B cell (primary cell): ENCODE data around the gene MOB1B. TPM values are rescaled to one million over a fixed set of nuclear protein-coding genes. Genes with fewer than 3 reads are reported as not detected.

Source experiments
- ATAC-seq: fragments of 200-7000 bp; cut with Tn5 transposase; one replicate; pipeline ENCODE4 v1.10.0; 2021; ENCODE audit warnings: low read depth, mild to moderate bottlenecking, moderate number of reproducible peaks, moderate library complexity
- CTCF ChIA-PET: fragments of 350-600 bp; sonication (Branson Sonifier 250); formaldehyde crosslinking; loops from one replicate; lab custom pipeline; 2021; ENCODE audit warnings: antibody characterized with exemption, inconsistent platforms; lab: Charles Lee
- POLR2A ChIA-PET: fragments of 350-600 bp; sonication (Branson Sonifier 250); formaldehyde crosslinking; loops from one replicate; lab custom pipeline; 2021; ENCODE audit warnings: antibody characterized with exemption; lab: Charles Lee
- DNase-seq: peaks from one replicate; pipeline ENCODE4 v3.0.0; 2013
- H2AFZ ChIP-seq: 2 replicates; pipeline ENCODE4 v1.6.1; 2012; ENCODE audit warnings: mild to moderate bottlenecking, low read depth, low read length; ENCODE audit not compliant: insufficient read depth, poor library complexity, severe bottlenecking
- H3K27ac ChIP-seq, 2 donors: 1 replicate in 1 of 2; 2 replicates in 1 of 2; pipeline ENCODE4 v1.5.1; 2012 to 2013; ENCODE audit warnings: low read length in 2 of 2, mild to moderate bottlenecking in 2 of 2, moderate library complexity in 1 of 2
- H3K27me3 ChIP-seq, 4 experiments: fragments of 200-600 bp in 1 of 4; sonication (generic) in 1 of 4; replicated peaks in 1 of 4; 1 replicate in 2 of 4; 2 replicates in 2 of 4; pipeline versions ENCODE4 v1.6.1 to v1.7.0; 2013 to 2016; ENCODE audit warnings: low read length in 3 of 4, mild to moderate bottlenecking in 2 of 4, mixed read lengths in 1 of 4, moderate library complexity in 1 of 4; ENCODE audit not compliant: insufficient read depth in 4 of 4, control insufficient read depth in 3 of 4; ENCODE audit errors: control extremely low read depth in 1 of 4
- H3K36me3 ChIP-seq, 2 experiments: replicated peaks in 1 of 2; 1 replicate in 1 of 2; 2 replicates in 1 of 2; pipeline versions ENCODE4 v1.6.1 to v1.7.1; 2013; ENCODE audit warnings: low read length in 1 of 2; ENCODE audit not compliant: insufficient read depth in 2 of 2, control insufficient read depth in 1 of 2; ENCODE audit errors: control extremely low read depth in 1 of 2, extremely low read depth in 1 of 2
- H3K4me1 ChIP-seq, 2 donors: fragments of 200-600 bp in 1 of 2; sonication (generic) in 1 of 2; 1 replicate in 1 of 2; 2 replicates in 1 of 2; pipeline versions ENCODE4 v1.5.1 to v1.6.1; 2013 to 2017; ENCODE audit warnings: low read length in 2 of 2; ENCODE audit not compliant: control insufficient read depth in 2 of 2, insufficient read depth in 2 of 2
- H3K4me2 ChIP-seq: replicated peaks from 2 replicates; pipeline ENCODE3; 2012; ENCODE audit warnings: mild to moderate bottlenecking, low read depth, low read length; ENCODE audit not compliant: poor library complexity, severe bottlenecking
- H3K4me3 ChIP-seq, 5 experiments: fragments of 200-600 bp in 1 of 5; sonication (generic) in 1 of 5; 1 replicate in 3 of 5; 2 replicates in 2 of 5; pipeline versions ENCODE4 v1.5.1 to v1.7.0; 2011 to 2016; ENCODE audit warnings: low read length in 4 of 5, mild to moderate bottlenecking in 4 of 5, low read depth in 2 of 5, control low read depth in 1 of 5, moderate library complexity in 1 of 5; ENCODE audit not compliant: insufficient read depth in 1 of 5; ENCODE audit errors: control extremely low read depth in 1 of 5, extremely low read depth in 1 of 5
- H3K79me2 ChIP-seq: fragments of 200-600 bp; sonication (generic); one replicate; pipeline ENCODE4 v1.6.0; 2016; ENCODE audit warnings: low read length; ENCODE audit not compliant: control insufficient read depth, insufficient read depth
- H3K9ac ChIP-seq: fragments of 200-600 bp; sonication (generic); 2 replicates; pipeline ENCODE4 v1.6.1; 2017; ENCODE audit warnings: mild to moderate bottlenecking, low read length, moderate library complexity
- H3K9me3 ChIP-seq, 3 donors: one replicate each; pipeline versions ENCODE4 v1.6.1 to v1.7.1; 2013; ENCODE audit warnings: low read length in 2 of 3; ENCODE audit not compliant: control insufficient read depth in 2 of 3, insufficient read depth in 1 of 3; ENCODE audit errors: control extremely low read depth in 1 of 3
- H4K20me1 ChIP-seq: 2 replicates; pipeline ENCODE4 v1.6.0; 2012; ENCODE audit warnings: mild to moderate bottlenecking, low read length; ENCODE audit not compliant: insufficient read depth, control insufficient read depth, poor library complexity, severe bottlenecking
- H3K27ac Mint-ChIP-seq: one replicate; pipeline ENCODE4 v1.8.0; 2021; ENCODE audit warnings: mixed read lengths
- H3K27me3 Mint-ChIP-seq: one replicate; pipeline ENCODE4 v1.8.0; 2021; ENCODE audit warnings: mixed read lengths
- H3K4me1 Mint-ChIP-seq: one replicate; pipeline ENCODE4 v1.8.0; 2021; ENCODE audit warnings: mixed read lengths
- H3K4me3 Mint-ChIP-seq: one replicate; pipeline ENCODE4 v1.8.0; 2021; ENCODE audit warnings: mixed read lengths
- H3K9me3 Mint-ChIP-seq: one replicate; pipeline ENCODE4 v1.8.0; 2022; ENCODE audit warnings: mixed read lengths; ENCODE audit not compliant: insufficient read depth
- EZH2 ChIP-seq: IDR thresholded peaks from 2 replicates; pipeline ENCODE4 v1.6.1; 2012; ENCODE audit warnings: borderline replicate concordance, low read depth, mild to moderate bottlenecking, moderate library complexity, low read length; ENCODE audit not compliant: insufficient read depth, poor library complexity, severe bottlenecking
- WGBS: methylation state at CpG from one replicate; pipeline ENCODE4 v1.1.5; 2013; ENCODE audit warnings: missing lambda C conversion rate; ENCODE audit not compliant: insufficient coverage; 5-methylcytosine and 5-hydroxymethylcytosine counted together
- intact Hi-C: fragments of 100-400 bp; cut with micrococcal nuclease; formaldehyde crosslinking; loops from one replicate; pipeline ENCODE4 v1.10.0; 2022
- polyA plus RNA-seq: library from polyadenylated mRNA; depleted of rRNA; stranded (reverse); fragments of >200 nt; gene quantifications from 2 replicates; pipeline ENCODE4 v1.2.3, GENCODE V29; 2012
- total RNA-seq, 2 donors: library from RNA; stranded (reverse); fragments of 120-200 nt in 1 of 2; gene quantifications; 1 replicate in 1 of 2; 2 replicates in 1 of 2; pipeline versions ENCODE4 v1.2.3 to v1.2.4, GENCODE V29; 2013 to 2022
- TF ChIP-seq, protein P1 (sequence below): fragments of 200-600 bp; IDR thresholded peaks from one replicate; pipeline ENCODE4 v1.8.0; 2022; ENCODE audit warnings: antibody characterized with exemption, mild to moderate bottlenecking

The MOB1B gene
- total and polyA plus RNA-seq, 2 donors (not counting 1 experiment from before 2014, with no cell fraction given), result 2.3 to 30.4 TPM

DNA sequence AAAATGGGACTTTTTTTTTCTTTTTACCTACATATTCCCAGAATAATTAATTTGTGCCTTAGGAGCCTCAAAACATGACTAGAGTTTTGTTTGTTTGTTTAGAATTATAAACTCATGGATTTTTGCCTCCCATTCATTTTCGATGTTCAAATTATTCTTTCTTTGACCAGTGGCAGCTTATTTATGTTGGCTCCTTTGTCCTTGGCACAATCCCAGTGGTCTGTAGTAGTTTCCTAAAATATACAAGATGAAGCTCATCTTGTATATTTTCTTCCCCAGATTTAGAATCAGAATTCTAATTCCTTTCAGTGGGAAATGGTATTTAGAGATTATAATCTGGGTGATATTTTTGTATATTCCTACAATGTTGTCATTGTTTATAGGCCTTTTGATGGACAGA, 118.4 kb downstream of the MOB1B start:
- no peaks in the 10 kb centered on the region for H3K27me3 ChIP-seq
- intact Hi-C loops, result no loop called here
- H3K4me1 ChIP-seq, result no peaks in the 10 kb centered on the region
- peaks cover 52% of the 10 kb centered on the region for H4K20me1 ChIP-seq
- H3K9ac ChIP-seq, result no peak overlapping the region
- ChIA-PET CTCF (interaction anchor here (1.1 to 2.6 kb wide), 2 partner anchors 10 to 27 kb away, joined by 6 to 11 read pairs; partner anchors contain the start of gene DCK), POLR2A (no interaction called here)
- H3K27ac ChIP-seq, result peak overlapping the region in 1 of 2 donors; percentile 7
- no peak for DNase-seq
- H3K4me2 ChIP-seq, result no peak overlapping the region
- H2AFZ ChIP-seq, result no peak overlapping the region
- no CpG with 5 or more reads among the region's 1 CpG for WGBS
- TF ChIP-seq EZH2, result no peak
- TF ChIP-seq, protein P1, sequence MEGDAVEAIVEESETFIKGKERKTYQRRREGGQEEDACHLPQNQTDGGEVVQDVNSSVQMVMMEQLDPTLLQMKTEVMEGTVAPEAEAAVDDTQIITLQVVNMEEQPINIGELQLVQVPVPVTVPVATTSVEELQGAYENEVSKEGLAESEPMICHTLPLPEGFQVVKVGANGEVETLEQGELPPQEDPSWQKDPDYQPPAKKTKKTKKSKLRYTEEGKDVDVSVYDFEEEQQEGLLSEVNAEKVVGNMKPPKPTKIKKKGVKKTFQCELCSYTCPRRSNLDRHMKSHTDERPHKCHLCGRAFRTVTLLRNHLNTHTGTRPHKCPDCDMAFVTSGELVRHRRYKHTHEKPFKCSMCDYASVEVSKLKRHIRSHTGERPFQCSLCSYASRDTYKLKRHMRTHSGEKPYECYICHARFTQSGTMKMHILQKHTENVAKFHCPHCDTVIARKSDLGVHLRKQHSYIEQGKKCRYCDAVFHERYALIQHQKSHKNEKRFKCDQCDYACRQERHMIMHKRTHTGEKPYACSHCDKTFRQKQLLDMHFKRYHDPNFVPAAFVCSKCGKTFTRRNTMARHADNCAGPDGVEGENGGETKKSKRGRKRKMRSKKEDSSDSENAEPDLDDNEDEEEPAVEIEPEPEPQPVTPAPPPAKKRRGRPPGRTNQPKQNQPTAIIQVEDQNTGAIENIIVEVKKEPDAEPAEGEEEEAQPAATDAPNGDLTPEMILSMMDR, result no peak
- Mint-ChIP-seq H3K27me3 (no peaks in the 10 kb centered on the region), H3K4me1 (peaks cover 15% of the 10 kb centered on the region), H3K4me3 (no peak overlapping the region), H3K9me3 (no peaks in the 10 kb centered on the region), H3K27ac (peak overlapping the region; percentile 15)
- peaks cover 30% of the 10 kb centered on the region for H3K79me2 ChIP-seq
- peaks cover 12 to 26% of the 10 kb centered on the region in 2 experiments for H3K36me3 ChIP-seq
- ATAC-seq, result no peak
- no peaks in the 10 kb centered on the region for H3K9me3 ChIP-seq
- H3K4me3 ChIP-seq, result no peak overlapping the region

- H3K4me1 ChIP-seq, result no peaks in the 10 kb centered on the region
- H3K4me2 ChIP-seq, result no peak overlapping the region
- Mint-ChIP-seq H3K27ac (no peak overlapping the region), H3K4me1 (peaks cover 3% of the 10 kb centered on the region), H3K9me3 (no peaks in the 10 kb centered on the region), H3K27me3 (no peaks in the 10 kb centered on the region), H3K4me3 (no peak overlapping the region)
- CTCF ChIA-PET, result interaction anchor here (0.6 to 6.5 kb wide), 7 partner anchors 17 to 140 kb away, joined by 3 to 35 read pairs (median 4); partner anchors contain the start of gene DCK
- POLR2A ChIA-PET, result no interaction called here
- H3K9me3 ChIP-seq, result no peaks in the 10 kb centered on the region
- no peak for DNase-seq
- no peak overlapping the region for H2AFZ ChIP-seq
- TF ChIP-seq, protein P1, result no peak
- TF ChIP-seq EZH2, result no peak
- peaks cover 16% of the 10 kb centered on the region for H3K79me2 ChIP-seq
- no CpG with 5 or more reads among the region's 3 CpGs for WGBS
- peak overlapping the region in 1 of 2 donors; percentile 31 for H3K27ac ChIP-seq
- no peak overlapping the region for H3K4me3 ChIP-seq
- no peak for ATAC-seq
- intact Hi-C loops, result no loop called here
- H4K20me1 ChIP-seq, result peaks cover 34% of the 10 kb centered on the region
- H3K36me3 ChIP-seq, result peaks cover 17 to 60% of the 10 kb centered on the region in 2 experiments
- no peak overlapping the region for H3K9ac ChIP-seq
- no peaks in the 10 kb centered on the region for H3K27me3 ChIP-seq
Measured at GRCh38 chr4:71025654-71026053, 123.5 kb downstream of the MOB1B start.
